Activated naive CD4-positive, alpha-beta T cell (primary cell): ENCODE measurements around the gene DNAJC4.

ENCODE experiments used
- DNase-seq, 4 experiments: peaks; one replicate each; lab custom pipeline; 2025; lab: John Stamatoyannopoulos, UW

DNAJC4 gene

DNA sequence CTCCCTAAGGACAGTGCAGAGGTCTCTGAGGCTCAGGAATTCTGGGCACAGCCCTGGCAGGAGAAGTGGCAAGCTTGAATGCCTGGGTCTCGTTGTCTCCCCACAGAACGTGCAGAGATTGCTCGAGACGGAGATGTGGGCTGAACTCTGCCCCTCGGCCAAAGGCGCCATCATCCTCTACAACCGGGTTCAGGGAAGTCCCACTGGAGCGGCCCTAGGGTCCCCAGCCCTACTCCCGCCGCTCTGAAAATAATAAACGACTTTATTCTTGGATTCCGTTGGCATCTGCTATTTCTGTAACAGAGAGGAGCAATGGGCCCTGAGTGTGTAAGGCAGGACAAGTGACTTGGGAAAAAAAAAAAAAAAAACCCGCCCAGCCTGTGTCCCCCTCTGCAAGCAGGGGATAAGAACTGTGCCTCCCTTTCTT, 591 bp upstream of the DNAJC4 start:
- no peak for DNase-seq

DNA sequence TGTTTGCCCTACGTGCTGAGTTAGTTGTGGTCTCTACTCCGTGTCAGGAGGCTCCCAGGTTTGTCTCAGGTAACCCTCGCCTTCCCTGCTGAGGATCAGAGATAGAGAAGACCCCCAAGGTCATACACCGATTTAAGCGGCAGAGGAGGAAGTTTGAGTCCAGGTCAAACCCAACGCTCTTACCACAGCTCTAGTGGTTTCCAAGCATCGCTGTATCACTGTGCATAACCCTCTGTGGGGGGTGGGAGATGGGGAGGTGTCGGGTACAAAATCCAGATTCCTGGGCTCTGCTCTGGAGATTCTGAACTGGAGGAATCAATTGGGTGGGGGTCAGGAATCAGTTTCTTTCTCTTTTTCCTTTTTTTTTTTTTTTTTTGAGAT, 627 bp downstream of the DNAJC4 start:
- DNase-seq: no peak

DNA sequence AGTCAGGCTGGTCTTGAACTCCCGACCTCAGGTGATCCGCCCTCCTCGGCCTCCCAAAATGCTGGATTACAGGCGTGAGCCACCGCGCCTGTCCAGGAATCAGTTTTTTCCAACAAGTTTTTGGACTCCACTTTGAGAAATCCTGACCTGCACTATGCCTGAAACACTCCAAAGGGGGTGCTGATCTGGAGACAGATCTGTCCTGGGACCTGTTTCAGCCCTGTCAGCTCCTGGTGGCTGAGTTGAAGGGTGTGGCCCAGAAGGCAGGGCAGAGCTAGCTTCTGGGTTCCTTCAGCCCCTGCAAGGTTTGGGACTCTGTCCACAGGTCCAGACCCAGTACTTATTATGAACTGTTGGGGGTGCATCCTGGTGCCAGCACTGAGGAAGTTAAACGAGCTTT, 1.2 kb downstream of the DNAJC4 start:
- DNase-seq: no peak

DNA sequence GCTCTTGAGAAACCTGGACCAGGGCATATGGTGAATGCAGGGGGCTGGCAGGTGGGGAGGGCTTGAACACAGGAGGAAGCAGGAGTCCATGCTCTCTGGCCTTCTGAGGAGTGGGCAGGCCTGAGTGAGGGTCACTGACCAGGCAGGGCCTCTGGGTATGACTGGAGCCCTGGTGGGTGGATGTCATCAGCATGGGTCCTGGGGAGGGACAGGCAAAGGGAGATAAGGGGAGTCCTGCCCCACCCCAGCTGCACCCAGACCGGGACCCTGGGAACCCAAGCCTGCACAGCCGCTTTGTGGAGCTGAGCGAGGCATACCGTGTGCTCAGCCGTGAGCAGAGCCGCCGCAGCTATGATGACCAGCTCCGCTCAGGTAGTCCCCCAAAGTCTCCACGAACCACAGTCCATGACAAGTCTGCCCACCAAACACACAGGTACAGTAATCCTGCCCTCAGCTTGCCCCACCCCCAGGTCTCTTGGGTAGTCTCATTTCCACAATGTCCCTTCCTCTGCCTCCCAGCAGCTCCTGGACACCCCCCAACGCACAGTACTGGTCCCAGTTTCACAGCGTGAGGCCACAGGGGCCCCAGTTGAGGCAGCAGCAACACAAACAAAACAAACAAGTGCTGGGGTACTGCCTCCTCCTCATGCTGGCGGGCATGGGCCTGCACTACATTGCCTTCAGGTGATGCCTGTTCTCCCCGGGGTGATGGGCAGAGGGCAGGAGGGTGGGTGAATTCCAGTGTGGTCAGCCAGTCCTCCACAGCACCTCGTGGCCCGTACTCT, 2.0 kb downstream of the DNAJC4 start:
- no peak for DNase-seq

DNA sequence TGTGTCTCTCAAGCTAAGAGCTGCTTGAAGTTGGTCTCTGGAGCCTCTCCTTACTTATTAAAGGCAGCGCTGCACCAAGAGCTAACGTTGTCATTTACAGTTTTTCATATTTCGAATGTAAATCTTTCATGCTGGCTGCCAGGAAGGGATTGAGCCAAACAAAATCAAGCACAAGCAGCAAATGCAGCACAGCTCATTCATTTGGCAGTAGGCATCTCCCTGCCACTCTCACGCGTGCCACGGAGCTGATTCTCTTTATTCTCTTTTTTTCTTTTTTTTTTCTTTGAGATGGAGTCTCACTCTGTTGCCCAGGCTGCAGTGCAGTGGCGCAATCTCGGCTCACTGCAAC, 2.6 kb downstream of the DNAJC4 start:
- DNase-seq: no peak

DNA sequence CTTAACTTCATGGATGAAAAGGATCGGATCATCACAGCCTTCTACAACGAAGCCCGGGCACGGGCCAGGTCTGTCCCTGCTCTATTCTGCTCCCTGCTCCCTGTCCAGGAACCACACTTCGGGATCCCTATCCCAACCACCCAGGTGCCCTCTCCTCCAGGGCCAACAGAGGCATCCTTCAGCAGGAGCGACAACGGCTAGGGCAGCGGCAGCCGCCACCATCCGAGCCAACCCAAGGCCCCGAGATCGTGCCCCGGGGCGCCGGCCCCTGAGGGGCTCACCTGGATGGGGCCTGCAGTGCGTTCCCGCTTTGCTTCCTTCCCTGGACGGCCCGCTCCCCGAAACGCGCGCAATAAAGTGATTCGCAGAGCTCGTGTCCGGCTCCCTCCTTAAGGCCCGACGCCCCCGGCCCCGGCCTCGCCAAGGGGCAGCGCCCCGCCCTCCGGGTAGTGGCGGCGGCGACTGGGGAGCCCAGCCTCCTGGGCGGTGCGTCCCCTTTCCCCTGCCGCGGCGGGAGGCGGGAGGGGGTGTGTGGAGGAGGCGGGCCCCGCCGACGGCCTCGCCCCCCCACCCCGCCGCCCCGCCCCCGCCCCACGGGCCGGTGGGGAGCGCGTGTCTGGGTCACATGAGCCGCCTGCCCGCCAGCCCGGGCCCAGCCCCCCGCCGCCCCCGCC, 3.7 kb downstream of the DNAJC4 start, which contains the start of gene VEGFB:
TSS of gene VEGFB (plus strand) at position 672 of the 674 bp plus-strand sequence. CDS start 250 bp downstream, outside the sequence.
- peak in 2 of 4 experiments; percentile 48 to 74 for DNase-seq

DNA sequence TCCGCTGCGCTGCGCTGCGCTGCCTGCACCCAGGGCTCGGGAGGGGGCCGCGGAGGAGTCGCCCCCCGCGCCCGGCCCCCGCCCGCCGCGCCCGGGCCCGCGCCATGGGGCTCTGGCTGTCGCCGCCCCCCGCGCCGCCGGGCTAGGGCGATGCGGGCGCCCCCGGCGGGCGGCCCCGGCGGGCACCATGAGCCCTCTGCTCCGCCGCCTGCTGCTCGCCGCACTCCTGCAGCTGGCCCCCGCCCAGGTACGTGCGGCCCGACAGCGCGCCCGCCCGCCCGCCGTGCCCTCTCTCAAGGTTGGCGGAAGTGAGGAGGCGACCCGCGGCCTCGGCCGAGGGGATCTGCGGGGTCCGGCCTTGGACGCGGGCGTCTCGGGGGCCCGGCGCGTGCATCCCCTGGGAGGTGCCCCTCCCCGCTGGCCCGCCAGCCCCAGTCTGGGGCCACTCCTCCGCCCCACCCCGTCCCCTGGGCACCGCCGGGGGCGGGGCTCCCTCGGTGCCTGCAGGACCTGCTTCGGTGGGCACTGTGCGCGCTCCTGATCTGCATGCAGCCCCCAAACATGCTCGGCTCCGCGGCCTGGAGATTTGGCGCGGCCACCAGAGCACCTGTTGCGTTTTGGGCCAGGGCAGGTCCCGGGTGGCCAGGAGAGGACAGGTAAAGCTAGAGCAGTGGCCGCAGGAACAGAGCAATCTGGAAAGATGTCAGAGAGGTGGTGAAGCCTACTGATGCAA, 4.5 kb downstream of the DNAJC4 start:
- DNase-seq: peak in 1 of 4 experiments; percentile 64

DNA sequence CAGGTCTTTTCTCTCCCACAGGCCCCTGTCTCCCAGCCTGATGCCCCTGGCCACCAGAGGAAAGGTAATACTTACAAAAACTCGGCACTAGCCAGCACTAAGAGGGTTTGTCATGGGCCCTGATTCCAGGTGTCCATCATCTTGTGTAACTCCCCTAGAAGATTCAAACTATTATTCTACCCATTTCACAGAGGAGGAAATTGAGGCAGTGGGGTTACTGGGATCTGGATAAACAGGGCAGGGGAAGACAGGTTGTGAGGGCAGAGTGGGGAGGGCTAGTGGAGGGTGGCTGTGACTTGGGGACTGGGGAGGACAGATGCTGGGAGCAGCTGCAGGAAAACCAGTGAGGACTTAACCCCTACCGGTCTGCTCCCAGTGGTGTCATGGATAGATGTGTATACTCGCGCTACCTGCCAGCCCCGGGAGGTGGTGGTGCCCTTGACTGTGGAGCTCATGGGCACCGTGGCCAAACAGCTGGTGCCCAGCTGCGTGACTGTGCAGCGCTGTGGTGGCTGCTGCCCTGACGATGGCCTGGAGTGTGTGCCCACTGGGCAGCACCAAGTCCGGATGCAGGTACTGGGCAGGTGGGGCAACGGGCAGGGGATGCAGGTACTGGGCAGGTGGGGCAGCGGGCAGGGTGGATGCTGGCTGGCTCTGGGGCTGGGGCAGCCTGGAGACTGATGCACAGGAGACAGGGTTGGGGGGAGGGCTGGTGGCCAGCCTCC, 5.3 kb downstream of the DNAJC4 start:
- no peak for DNase-seq

DNA sequence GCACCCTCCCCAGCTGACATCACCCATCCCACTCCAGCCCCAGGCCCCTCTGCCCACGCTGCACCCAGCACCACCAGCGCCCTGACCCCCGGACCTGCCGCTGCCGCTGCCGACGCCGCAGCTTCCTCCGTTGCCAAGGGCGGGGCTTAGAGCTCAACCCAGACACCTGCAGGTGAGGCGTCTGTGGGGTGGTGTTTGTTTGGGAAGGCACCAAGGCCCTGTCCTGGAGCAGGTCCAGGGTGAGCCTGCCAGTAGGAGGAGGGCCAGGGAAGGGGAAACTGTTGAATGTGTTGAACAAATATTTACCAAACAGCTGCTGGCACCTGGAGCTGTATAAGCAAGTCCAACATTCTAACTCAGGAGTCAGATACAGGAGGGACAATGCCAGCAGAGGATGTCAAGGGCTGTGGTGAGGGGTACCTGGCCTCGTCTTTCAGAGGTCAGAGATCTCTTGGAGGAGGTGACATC, 7.2 kb downstream of the DNAJC4 start:
- DNase-seq: no peak

DNA sequence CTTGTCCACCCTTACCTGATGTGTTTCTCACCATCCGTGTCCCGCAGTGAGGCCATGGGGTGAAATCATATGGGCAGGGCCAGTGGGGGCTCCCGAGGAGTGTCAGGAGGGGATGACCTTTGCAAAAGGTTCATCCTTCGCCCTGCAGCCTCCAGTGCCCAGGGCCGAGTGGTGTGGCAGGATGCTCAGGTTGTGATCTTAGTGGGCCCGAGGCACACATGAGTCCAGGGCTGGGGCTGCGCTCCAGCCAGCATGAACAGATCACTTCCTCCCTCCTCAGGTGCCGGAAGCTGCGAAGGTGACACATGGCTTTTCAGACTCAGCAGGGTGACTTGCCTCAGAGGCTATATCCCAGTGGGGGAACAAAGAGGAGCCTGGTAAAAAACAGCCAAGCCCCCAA, 7.7 kb downstream of the DNAJC4 start:
- no peak for DNase-seq

DNA sequence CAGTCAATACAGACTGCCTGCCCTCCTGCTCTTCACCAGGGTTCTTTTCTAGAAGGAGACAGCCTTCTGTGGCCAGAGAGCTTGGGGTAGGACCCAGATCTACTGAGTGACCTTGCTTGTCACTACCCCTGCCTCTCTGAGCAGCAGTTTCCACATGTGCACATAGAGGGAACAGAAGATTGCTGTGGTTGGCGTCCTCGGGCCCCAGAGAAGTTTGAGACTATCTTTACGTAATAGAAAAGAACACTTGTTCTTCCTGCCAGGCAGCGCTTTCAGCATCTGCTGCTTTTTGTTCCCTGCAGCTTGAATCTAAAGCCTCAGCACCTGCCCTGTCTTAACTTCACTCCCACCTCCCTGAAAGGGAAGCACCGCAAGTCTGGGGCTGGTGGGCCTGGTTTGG, 8.7 kb downstream of the DNAJC4 start:
- no peak for DNase-seq

DNA sequence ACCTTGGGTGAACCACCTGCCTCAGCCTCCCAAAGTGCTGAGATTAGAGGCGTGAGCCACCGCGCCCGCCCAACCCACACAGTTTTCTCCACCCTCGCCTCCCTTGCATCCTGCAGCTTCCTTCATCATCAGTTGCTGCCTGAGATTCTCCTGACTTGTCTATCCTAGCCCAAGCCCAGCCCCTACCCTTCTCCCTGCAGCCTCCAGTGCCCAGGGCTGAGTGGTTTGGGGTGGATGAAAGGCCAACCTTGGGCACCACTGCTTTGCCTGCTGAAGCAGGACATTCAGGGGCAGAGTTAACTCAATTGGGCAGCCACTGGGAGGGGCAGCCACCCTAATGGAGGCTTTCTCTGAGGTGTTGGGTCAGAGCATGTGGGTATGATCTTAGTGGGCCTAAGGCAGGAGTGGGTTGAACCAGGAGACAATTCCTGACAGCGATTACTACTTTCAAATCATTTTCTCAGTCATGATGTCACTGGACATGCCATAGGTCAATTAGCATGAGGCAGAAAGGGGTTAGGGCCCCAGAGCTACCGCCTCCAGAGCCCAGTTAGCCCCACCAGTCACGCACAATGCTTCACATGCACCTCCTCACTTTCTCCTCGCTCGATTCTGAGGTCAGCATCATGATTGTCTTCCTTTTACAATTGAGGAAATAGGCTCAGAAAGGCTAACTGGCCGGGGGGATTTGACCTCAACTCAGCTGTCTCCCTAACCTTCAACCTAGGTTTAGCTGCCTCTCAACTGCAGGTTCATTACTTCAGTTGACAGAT, 9.5 kb downstream of the DNAJC4 start:
- DNase-seq: no peak

DNA sequence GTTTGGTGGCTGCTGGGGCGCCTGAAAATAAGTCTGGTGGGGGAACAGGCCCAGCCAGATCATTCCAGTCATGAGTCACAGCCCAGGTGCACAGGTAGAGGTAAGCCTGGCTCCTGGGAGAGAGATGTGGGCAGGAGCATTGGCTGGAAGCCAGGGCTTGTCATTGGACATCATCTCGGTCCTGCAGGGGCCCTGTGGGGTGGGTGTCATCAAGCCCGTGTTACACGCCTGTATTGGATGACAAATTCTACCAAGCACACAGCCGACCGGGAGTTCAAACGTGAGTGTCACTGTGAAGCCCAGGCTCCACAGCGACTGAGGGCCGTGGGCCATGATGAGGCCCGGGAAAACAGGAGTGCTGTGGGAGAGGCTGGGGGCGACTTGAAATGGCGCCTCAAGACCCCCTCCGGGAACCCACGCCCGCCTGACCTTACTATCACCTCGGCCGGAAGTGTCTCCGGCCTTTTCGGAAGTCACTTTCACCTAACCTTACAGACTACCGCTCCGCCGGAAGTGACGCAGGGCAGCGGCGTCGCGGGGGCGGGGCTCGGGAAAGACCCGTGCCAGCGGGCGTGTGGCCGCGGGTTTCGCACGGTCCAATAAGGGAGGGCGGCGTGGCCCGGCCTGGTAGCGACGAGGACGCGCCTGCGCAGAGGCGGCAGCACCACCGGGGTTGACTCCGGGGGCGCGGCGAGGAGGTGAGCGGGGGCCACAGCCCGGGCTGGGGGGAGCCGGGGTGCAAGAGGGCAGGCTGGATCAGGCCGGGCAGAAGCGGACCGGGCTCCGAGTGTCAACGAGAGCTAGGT, 10.3 kb downstream of the DNAJC4 start, which contains the start of gene FKBP2:
TSS of gene FKBP2 (plus strand) at position 661 of the 806 bp plus-strand sequence. CDS start 1,293 bp downstream, outside the sequence.
- DNase-seq: peak; percentile 92 to 99 (median 96)

DNA sequence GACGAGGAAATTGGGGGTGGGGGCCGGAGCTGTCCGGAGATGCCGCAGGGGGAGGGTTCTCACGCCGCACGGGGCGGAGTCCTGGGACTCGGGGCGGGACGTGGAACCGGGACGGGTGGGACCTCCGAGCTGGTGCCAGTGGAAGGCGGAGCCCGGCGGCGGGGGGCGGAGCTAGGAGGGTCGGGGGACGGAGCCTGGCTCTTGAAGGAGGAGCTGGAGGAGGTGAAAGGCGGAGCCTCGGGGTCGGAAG, 10.8 kb downstream of the DNAJC4 start:
- peak; percentile 99 to 100 (median 99) for DNase-seq

DNA sequence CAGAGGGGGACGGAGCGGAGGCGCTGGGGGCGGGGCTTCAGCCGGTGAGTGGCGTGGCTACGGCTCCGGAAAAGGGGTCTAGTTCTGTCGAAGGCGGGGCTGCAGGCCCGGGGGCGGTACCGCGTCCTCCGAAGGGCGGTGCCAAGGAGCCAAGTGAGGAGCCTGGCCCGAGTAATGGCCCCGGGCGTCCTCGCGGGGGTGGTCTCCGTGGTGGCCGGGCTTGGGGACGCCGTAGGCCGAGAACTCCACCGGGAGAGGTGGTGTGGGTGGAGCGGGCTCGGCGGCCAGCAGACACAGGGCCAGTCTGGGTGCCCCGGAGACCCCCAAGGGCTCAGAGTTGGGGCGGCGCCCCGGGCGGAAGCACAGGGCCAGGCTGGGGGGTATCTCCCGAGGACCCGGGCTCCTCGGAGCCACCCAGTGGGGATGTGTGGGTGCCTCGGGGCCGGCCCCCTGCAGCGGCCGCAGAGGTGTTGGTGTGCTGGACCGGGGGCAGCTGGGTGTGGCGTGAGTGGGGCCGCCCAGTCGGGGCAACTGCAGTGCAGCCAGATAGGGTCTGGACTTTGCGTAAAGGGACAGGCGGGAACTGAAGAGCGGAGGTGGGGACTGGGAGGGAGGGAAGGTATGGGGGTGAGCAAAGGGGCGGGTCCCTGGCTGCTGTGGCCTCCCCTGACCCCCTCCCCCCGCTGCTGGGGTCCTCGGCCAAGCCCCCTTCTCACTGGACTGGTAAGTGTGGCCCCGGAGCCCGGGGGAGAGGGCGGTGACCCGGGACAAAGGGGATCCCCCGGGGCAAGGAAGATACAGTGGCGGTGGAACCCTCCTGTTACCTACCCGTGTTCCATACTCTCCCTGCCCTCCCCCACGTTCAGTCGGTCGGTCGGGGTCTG, 11.4 kb downstream of the DNAJC4 start:
- DNase-seq: no peak

DNA sequence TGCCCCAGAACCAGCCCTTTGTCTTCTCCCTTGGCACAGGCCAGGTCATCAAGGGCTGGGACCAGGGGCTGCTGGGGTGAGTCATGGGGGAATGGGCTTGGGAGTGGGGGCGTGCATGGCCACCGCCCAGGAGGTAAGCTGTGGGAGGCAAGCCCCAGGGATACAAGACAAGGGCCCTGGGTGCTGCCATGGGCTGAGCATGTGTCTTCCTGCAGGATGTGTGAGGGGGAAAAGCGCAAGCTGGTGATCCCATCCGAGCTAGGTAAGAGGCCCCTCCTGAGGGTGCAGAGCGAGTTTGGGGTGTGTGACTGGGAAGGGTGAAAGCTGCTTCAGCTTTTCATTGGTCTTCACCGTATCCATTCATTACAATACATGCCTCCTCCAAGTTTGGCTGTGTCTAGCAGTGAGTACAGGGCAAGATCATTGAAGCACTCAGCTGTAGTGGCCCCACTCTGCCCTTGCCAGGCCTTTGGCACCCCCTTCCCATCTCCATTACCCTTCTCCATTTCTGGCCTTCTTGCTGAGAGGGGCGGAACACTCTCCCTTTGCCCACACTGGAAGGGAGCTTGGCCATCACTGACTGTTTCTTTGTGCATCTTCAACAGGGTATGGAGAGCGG, 13.0 kb downstream of the DNAJC4 start:
- DNase-seq: no peak

DNA sequence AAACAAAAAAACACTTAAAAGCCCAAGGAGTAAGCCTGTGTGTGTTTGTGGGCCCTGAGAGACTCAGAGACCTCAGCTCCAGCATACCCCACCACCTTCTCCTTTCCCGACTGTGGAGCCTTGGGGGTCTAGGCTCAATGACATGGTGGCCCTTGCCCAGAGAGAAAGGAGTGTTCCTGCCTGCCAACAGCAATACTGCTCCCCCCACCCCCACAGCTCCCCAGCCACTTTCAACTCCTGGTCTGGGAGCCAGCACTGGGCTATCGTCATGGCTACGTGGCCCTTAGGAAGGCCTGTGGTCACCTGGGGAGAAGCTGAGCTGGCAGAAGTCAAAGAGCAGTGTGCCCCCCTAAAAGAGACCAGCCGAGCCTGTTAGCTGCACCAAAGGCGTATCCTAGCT, 13.8 kb downstream of the DNAJC4 start:
- no peak for DNase-seq

DNA sequence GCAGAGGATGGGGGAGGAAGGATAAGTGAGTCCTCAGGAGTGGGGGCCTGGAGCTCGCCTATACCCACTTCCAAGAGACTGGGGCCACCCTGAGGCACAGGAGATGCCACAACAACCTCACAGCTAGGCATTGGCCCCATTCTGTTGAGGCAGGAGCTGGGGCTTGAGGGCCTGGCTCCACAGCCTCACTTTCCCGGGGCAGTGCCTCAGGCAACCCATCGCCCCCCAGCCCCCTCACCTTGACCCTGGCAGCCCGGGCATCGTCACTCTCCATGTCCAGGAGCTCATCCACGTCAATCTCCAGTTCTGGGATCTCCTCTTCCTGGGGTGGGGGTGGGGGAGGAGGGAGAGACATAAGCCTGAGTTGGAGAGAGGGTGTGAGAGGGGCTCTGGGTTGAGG, 14.6 kb downstream of the DNAJC4 start:
- DNase-seq: no peak

DNA sequence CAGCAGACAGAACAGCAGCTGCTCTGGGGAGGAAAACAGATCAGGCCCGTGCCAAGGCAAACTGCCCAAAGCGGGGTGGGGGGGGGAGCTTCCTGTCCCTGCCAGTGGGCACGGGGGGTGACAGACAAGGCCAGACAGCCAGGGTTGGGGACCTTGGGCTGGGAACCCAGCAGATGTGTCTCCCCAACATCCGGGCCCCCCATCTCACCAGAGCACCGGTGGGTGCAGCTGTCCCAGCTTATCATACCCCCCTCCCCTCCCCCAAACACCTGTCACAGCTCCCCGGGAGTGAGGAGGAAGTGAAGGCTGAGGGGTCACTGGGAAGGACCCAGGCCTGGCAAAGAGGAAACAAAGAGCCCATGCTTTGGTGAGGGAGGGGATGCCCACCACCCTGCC, 15.1 kb downstream of the DNAJC4 start:
- peak in 1 of 4 experiments; percentile 26 for DNase-seq
